OCI-LY7 (cell line): Measurements from ENCODE around the gene GRIA1.

ENCODE experiments used
- EZH2phosphoT487 ChIP-seq: fragments of 200-600 bp; sonication (generic); IDR thresholded peaks from 2 replicates; pipeline ENCODE4 v1.6.1; 2018; ENCODE audit warnings: low read depth, borderline replicate concordance, mild to moderate bottlenecking, mixed run types, antibody characterized with exemption, low read length, moderate library complexity, mixed read lengths
- TF ChIP-seq, protein P1 (sequence below): fragments of 200-600 bp; sonication (generic); conservative IDR thresholded peaks from 2 replicates; pipeline ENCODE4 v1.5.1; 2014; ENCODE audit warnings: mild to moderate bottlenecking, antibody characterized with exemption, low read length, moderate library complexity, mixed read lengths

- TF ChIP-seq, protein P1, sequence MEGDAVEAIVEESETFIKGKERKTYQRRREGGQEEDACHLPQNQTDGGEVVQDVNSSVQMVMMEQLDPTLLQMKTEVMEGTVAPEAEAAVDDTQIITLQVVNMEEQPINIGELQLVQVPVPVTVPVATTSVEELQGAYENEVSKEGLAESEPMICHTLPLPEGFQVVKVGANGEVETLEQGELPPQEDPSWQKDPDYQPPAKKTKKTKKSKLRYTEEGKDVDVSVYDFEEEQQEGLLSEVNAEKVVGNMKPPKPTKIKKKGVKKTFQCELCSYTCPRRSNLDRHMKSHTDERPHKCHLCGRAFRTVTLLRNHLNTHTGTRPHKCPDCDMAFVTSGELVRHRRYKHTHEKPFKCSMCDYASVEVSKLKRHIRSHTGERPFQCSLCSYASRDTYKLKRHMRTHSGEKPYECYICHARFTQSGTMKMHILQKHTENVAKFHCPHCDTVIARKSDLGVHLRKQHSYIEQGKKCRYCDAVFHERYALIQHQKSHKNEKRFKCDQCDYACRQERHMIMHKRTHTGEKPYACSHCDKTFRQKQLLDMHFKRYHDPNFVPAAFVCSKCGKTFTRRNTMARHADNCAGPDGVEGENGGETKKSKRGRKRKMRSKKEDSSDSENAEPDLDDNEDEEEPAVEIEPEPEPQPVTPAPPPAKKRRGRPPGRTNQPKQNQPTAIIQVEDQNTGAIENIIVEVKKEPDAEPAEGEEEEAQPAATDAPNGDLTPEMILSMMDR = no peak
- no peak for TF ChIP-seq EZH2phosphoT487
Observed at GRCh38 chr5:153619771-153620170, 129.3 kb downstream of the GRIA1 start.
